ENCODE measurements around the gene ELMO1. TPM values are rescaled to one million over a fixed set of nuclear protein-coding genes. Genes with fewer than 3 reads are reported as not detected.

Gene ELMO1
- total and polyA plus RNA-seq, 2 experiments from 2014 or later: 6.5 to 24.9 TPM

GRCh38 chr7:37430171-37430570 lies 18.5 kb downstream of the ELMO1 start:
- no peaks in the 10 kb centered on the region for H3K36me3 ChIP-seq (ENCODE audit: insufficient read depth)
- ATAC-seq: no peak
- H3K4me3 Mint-ChIP-seq: no peak overlapping the region

More at GRCh38 chr7:37430171-37430570, 18.5 kb downstream of the ELMO1 start:
- H3K79me2 ChIP-seq (replicated peaks; ENCODE audit: insufficient read depth): no peaks in the 10 kb centered on the region
- H3K9me3 Mint-ChIP-seq: no peaks in the 10 kb centered on the region
- 0 out of 3 replicates have a peak, but pooled peaks cover 3% of the 10 kb centered on the region for H3K36me3 Mint-ChIP-seq (ENCODE audit: low read depth)
- no peak for DNase-seq (ENCODE audit: low spot score)
- H3K4me3 ChIP-seq: no peak overlapping the region
- TF ChIP-seq ZNF462 (CRISPR knock-in tag; IDR thresholded peaks at IDR 0.05) (no peak), CREB1 (CRISPR knock-in tag; IDR thresholded peaks at IDR 0.05; ENCODE audit: low read depth) (no peak), ZNF331 (CRISPR knock-in tag; IDR thresholded peaks at IDR 0.05; ENCODE audit: low read depth) (no peak), JUNB (IDR thresholded peaks at IDR 0.05; ENCODE audit: unreplicated experiment) (no peak), ETS1 (IDR thresholded peaks at IDR 0.05) (no peak), EZH2phosphoT487 (IDR thresholded peaks at IDR 0.05; ENCODE audit: unreplicated experiment) (no peak), CTCF (conservative IDR thresholded peaks at IDR 0.05; ENCODE audit: low read depth in 2 of 2) (no peak), EZH2 (IDR thresholded peaks at IDR 0.05; ENCODE audit: low read depth, unreplicated experiment) (no peak), STAT1 (IDR thresholded peaks at IDR 0.05; ENCODE audit: unreplicated experiment) (no peak)
- H4K20me1 ChIP-seq (replicated peaks; ENCODE audit: insufficient read depth): no peaks in the 10 kb centered on the region
- H3K27me3 Mint-ChIP-seq (ENCODE audit: insufficient read depth, low read depth, poor library complexity): no peaks in the 10 kb centered on the region
- no peak overlapping the region for H3K4me2 ChIP-seq
- no peaks in the 10 kb centered on the region for H3K9me2 ChIP-seq (ENCODE audit: insufficient read depth)
- no peak overlapping the region for H3K27ac Mint-ChIP-seq
- no peaks in the 10 kb centered on the region for H3F3A ChIP-seq (replicated peaks; ENCODE audit: low read depth)
- H3K27me3 ChIP-seq (ENCODE audit: insufficient read depth): no peaks in the 10 kb centered on the region
- no peak overlapping the region for H2AFZ ChIP-seq
- H3K4me1 Mint-ChIP-seq: peaks cover 9% of the 10 kb centered on the region
- peaks cover 4% of the 10 kb centered on the region for H3K4me1 ChIP-seq (ENCODE audit: insufficient read depth)
- no peak overlapping the region for H3K27ac ChIP-seq (ENCODE audit: low read depth)

Data from GM23338 (cell line).